Keratinocyte (primary cell): ENCODE measurements around the gene FLNB.

ENCODE experiments used
- EZH2 ChIP-seq: IDR thresholded peaks from one replicate; pipeline ENCODE4 v1.6.1; 2012; ENCODE audit warnings: inconsistent platforms, mild to moderate bottlenecking, low read length, moderate library complexity
- TF ChIP-seq, protein P1 (sequence below), 3 experiments: IDR thresholded peaks in 1 of 3; conservative IDR thresholded peaks in 1 of 3; optimal IDR thresholded peaks in 1 of 3; 2 replicates in 2 of 3; 3 replicates in 1 of 3; pipeline versions ENCODE3 to v1.5.1; 2011; ENCODE audit warnings: low read length in 3 of 3, mild to moderate bottlenecking in 3 of 3, moderate library complexity in 2 of 3, control low read depth in 1 of 3, inconsistent platforms in 1 of 3; ENCODE audit not compliant: insufficient read depth in 2 of 3; ENCODE audit errors: extremely low read depth in 1 of 3

DNA sequence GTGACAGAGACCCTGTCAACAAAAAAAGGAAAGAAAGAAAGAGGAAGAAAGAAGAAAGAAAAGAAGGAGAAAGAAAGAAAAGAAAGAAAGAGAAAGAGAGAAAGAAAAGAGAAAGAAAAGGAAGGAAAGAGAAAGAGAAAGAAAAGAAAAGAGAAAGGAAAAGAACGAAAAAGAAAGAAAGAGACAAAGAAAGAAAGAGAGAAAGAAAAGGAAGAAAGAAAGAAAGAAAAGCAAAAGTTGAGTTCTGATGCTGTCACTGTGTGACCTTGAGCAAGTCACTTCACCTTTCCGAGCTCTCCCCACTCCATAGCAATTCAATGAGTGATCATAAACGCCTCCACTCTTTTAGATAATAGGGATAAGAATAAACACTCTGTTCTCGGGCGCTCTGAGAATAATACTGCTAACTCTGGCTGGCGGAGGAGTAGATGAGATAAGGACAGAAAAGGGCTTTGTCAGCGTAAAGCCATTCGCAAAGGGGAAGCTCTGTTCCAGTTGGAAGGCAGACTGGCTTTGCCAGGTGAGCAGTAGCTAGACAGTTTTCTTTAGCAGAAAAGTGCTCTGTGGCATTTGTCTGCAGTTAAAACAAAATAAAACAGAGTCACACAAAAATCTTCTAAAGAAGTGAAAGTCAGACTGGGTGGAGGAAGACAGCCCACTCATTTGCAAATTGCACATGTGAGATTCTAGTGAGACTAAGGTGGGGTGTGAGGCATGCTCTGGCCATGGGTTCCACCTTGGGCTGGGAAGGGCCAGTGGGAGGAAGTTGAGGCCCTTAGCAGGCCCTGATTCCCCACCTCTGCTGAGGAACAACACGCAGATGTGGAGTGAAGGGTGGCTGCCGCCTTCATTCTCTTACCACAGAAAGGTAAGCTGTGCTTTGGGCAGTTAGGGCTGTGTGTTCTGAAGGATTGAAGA lies 9.6 kb upstream of the FLNB start:
- TF ChIP-seq, protein P1, sequence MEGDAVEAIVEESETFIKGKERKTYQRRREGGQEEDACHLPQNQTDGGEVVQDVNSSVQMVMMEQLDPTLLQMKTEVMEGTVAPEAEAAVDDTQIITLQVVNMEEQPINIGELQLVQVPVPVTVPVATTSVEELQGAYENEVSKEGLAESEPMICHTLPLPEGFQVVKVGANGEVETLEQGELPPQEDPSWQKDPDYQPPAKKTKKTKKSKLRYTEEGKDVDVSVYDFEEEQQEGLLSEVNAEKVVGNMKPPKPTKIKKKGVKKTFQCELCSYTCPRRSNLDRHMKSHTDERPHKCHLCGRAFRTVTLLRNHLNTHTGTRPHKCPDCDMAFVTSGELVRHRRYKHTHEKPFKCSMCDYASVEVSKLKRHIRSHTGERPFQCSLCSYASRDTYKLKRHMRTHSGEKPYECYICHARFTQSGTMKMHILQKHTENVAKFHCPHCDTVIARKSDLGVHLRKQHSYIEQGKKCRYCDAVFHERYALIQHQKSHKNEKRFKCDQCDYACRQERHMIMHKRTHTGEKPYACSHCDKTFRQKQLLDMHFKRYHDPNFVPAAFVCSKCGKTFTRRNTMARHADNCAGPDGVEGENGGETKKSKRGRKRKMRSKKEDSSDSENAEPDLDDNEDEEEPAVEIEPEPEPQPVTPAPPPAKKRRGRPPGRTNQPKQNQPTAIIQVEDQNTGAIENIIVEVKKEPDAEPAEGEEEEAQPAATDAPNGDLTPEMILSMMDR (optimal IDR thresholded peaks at IDR 0.05 in 1 of 3, IDR thresholded peaks at IDR 0.05 in 1 of 3, conservative IDR thresholded peaks at IDR 0.05 in 1 of 3; ENCODE audit: extremely low read depth in 1 of 3, insufficient read depth in 2 of 3, low read length in 3 of 3) = no peak
- TF ChIP-seq EZH2 = no peak
